HG02943 (cell line): ENCODE results near the gene ZNF618.

ENCODE experiments used
- ATAC-seq: cut with Tn5 transposase; IDR thresholded peaks from one replicate; pipeline ENCODE4 v1.9.1; 2021; ENCODE audit warnings: mild to moderate bottlenecking, low read depth, moderate library complexity; ENCODE audit not compliant: unreplicated experiment

ZNF618 gene

DNA sequence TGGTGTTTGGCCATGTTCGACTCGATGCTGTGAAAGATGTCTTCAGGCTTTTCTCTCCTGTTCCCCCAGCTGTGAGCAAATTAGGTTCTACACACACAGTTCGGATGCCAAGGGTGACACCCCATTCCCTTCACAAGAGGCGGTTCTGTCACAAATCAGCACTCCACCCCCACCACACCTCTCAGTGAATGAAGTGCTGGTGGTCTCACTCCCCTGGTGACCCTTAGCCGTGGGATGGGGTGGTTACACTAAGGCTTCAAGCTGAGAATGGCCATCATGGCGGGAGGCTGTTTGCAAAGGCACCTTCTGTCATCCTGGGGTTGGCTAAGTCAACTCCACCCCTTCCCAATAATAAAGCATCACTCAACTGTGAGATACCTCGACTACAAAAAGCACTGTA lies 175.6 kb downstream of the ZNF618 start:
- no peak for ATAC-seq

DNA sequence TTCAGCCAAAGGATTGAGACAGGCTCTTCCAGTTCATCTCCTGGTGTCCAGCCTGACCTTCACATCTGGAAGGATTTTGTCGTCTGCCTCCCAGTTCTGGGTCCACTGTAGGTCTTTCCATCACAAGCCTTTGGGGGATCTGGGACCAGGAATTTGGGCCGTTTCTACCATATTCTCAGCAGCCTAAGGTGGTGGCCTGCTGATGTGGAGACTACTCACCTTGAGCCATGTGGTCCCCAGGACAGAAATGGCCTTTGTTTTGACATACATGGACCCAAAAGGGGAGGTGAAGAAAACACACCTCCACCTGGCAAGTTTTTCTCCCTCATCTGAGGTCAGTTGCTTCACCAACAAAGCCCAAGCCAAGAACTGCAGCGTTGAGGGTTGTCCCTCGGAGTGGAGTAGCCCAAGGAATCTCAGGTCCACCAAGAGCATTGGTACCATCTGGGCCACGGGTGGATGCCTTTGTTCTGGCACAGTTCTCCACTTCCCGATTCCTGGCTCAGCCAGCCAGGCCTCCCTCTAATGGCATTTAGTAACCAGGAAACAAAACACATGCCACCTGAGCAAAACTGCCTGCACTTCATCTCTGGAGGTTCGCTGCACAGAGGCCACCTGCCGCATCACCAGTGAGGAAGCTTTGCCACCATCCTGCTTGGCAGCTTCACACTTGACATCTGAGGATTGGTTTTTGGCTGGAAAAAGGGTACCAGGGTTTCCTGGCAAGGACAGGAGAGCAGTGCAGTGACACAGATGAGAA lies 177.3 kb downstream of the ZNF618 start:
- no peak for ATAC-seq

DNA sequence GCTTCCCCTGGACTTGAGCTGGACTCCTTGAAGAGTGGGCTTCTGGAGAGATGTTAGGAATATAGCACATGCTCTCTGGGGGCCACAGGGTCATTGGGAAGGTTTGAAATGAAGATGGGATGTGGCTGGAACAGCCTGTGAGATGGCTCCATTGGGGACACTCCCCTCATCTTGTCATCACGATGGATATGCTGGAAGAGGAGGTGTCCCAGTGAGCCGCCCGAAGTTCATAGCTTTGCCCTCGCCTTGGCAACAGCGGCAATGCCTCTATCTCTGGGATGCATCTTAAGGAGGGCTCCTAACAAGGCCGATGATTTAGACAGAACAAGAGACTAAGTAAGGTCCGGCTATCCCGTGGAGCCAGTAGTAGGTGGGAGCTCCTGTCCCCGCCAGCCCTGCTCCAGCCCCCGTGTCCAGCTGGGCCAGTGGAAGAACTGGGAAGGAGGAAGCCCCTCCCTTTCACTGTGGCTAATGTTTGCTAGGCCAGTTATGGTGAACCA lies 178.1 kb downstream of the ZNF618 start:
- ATAC-seq, result no peak

DNA sequence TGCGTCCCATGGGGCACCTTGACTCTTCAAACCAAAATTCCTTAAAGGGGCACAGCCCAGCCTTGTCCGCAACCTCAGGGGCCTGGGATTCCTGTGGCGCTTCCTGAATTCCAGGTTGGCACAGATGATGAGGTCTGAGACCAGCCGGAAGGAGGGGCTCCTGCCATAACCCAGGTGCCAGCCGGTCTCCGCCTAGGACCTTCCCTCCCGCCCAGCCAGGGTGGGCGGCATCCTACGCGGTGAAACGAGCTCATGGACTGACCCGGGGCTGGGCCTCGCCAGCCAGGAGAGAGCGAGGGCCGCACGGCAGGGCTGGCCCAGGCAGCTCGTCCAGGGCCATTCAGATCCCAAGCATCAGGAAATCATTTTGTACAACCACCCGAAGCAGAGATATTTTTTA lies 179.0 kb downstream of the ZNF618 start:
- no peak for ATAC-seq

DNA sequence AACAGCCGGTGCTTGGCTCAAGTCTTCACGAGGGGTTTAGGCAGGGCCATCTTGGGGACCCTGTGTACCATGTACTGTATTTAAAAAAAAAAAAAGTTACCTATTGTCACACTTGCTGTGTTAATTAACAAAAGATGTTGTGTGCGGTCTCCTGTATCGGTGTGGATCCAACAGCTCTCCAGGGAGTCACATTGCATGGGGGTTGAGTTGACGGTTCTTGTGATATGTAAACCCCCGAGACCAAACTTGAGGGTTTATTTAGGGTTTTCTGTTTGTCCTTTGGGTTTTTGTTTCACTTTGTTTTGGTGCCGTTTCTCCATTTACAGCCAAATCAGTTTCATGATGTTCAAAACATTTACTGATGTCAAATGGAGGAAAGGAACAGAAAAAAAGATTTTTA lies 179.8 kb downstream of the ZNF618 start:
- ATAC-seq, result no peak

DNA sequence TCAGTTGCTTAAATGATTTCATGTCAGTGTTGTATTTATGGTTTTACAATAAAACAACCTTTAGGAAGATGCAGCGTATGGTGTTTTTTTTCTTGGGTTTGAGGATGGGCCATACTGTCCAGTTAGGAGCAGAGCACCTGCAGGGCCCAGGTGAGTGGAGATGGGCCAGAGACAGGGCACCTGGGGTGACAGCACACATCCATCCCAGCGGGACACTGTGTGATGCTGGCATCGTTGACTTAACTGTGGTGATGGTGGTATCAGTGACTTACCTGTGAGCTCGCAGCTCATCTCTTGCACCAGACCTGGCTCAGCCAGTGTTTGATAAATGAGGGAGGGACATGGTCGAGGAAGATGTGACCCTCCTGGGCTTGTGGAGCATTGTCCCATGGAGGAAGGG lies 180.4 kb downstream of the ZNF618 start:
- ATAC-seq, result no peak

DNA sequence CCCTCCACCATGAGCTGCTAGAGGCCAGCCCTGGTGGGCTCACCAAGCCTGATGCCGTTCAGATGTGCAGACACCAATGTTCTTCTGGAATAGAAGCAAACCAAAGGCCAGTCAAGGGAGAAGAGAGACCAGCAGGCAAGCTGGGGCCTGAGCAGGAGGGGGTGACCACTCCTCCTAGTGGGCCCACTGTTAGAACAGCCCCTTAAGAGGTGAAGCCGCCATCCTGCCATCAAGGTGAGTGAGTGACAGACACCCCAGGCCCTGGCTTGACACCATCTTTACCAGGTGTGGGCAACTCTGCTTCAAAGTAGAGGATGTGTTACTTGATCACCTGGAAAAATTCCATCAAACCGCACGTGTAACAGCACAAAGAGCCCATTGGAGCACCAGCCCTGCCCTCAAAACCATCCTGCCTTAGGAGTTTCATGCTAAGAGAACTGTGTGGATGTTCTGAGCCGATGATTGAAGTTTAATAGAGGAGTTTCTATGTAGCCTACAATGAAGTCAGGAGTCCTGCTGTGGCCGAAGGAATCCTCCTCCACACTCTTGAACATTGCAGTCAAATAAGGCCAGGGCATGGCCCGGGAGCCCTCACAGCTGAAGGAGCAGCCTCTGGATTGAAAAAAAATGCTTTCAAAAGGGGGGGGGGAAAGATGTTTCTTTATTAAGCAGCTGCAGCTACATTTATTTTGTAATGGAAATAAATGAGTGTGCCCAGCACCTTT lies 181.2 kb downstream of the ZNF618 start:
- ATAC-seq, result no peak

DNA sequence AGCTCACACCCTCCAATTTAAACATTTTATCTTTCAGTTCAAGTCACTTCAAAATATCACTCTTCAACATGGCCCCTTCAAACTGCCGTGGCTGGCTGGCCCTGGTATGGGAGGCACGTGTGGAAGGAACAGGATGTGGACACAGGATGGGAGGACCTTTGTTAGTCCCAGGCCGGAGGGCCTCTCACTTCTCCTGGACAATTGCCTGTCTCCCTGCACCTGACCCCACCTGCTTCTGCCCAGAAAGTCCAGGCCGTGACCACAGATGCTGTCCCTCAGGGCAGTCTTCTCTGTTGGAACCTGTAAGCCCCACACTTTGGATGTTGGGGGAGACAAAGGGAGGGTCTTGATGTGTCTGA lies 182.6 kb downstream of the ZNF618 start:
- ATAC-seq, result no peak

DNA sequence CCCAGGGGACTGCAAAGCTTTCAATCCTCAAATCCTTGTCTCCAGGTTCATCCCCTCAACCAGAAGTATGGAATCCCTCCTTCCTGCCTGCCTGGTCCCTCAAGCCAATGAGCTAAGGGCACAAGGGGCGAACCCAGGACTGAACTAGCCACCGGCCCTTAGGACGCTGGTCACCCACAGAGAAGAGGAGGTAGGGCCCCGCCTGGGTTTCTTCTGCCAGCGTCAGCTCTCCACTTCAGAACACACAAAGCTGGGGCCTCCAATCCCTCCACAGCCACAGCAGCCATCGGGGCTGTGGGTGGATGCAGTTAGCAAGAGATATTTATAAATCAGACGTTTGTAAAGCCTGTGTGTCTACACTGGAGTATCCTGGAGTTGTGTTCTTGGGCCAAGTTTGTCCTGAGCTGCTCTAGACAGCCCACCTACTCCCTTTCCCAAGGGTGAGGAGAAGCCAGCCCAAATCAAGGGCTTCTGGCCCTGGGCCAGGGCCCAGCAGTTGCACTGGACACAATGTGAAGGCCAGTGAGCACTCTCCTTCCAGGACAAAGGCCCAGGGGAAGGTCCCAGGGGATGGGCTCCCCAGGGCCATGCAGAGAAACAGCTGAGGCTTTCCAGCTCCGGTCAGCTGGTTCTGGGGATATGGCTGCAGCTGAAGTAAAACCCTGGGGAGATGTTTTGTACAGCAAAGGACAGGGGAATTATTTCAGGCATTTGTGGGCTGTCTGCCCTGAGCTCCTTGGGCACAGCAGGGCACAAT lies 183.1 kb downstream of the ZNF618 start:
- ATAC-seq, result no peak

DNA sequence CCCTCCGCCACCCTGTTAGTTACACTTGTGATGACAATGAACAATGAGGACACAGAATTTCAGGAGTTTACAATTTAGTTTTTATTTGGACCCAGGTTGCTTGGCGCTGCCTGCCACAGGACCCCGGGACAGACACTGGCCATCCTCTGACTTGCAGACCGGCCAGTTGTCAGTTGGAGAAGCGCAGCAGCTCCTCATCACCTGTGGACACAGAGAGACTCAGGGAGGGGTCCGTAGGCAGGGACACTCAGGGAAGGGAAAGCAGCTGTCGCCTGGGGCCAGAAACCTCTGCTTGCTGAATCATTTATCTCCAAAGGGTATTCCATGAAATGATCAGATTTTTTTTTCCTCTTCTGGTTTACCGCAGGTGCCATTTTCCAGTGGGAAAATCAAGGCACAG lies 184.0 kb downstream of the ZNF618 start:
- ATAC-seq, result no peak

DNA sequence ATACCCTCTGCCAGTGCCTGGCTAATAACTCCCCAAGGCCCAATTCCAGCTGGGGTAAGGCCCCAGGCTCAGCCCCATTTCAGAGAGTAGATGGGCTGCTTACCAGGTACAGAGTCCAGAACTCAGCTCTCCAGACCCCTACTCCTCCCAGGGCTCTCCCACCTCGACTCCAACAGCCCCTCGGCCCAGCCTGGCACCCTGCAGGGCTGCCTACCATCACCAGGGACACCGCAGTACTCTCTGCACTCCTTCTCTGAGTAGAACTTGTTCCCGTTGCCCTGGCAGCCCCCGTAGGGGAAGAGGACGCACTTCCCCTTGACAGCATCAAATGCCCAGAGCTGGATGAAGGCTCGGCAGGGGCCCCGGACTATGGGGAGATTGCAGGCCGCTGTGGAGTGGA lies 184.6 kb downstream of the ZNF618 start:
- no peak for ATAC-seq

DNA sequence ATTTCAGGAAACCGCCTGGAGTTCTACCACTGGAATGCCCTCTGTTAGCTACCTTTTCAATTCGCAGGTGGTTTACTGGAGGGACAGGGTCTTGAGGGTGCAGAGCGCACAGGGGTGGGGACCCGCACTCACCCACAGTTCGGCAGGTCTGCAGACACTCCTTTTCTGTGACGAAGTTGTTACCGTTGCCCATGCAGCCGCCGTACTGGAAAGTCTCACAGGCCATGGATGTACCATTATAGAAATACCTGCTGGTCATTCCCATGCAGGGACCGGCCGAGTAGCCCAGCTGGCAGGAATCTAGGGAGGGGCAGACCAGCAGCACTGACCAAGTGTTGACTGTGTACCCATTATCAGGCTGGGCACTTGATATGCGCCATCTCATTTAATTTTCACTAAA lies 185.2 kb downstream of the ZNF618 start:
- ATAC-seq, result no peak

DNA sequence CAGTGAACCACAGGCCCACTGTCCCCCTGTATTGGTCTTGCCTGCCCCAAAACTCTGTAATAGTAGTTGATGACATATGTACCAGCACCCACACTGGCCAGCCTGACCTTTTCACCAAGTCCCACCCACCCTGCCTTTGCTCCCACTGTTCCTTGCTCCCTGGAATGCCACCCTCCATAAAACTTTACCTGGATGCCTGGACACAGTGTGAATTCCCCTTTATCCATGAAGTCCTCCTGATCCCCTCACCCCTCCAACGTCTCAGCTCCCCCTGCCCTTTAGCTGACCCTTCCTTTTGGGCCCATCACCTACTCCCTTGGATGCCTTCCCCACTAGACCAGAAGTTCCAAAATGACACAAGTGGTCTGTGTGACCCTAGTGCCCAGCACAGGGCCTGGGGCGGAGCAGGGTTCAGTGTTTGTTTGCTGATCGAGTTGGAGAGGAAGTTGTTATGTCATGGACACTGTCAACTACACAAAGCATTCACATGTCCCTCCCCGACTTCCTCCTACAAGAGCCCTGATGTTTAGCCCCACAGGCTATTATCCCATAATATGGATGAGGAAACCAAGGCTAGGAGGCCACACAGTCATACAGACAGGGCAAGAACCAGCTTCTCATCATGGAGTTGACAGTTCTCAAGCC lies 185.8 kb downstream of the ZNF618 start:
- ATAC-seq, result no peak

DNA sequence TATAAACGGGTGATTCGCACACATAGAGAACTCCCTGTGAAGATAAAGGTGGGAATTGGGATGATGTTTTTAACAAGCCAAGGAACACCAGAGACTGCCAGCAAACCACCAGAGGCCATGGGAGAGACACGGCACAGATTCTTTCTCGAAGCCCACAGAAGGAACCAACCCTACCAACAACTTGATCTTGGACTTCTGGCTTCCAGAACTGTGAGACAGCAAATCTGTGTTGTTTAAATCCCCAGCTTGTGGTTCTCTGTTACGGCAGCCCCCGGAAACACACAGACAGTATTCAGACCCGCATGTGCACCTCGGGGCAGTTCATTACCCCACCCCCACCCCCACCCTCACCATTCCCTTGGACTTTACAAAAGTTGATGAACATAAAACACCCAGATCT lies 189.2 kb downstream of the ZNF618 start:
- ATAC-seq, result no peak

DNA sequence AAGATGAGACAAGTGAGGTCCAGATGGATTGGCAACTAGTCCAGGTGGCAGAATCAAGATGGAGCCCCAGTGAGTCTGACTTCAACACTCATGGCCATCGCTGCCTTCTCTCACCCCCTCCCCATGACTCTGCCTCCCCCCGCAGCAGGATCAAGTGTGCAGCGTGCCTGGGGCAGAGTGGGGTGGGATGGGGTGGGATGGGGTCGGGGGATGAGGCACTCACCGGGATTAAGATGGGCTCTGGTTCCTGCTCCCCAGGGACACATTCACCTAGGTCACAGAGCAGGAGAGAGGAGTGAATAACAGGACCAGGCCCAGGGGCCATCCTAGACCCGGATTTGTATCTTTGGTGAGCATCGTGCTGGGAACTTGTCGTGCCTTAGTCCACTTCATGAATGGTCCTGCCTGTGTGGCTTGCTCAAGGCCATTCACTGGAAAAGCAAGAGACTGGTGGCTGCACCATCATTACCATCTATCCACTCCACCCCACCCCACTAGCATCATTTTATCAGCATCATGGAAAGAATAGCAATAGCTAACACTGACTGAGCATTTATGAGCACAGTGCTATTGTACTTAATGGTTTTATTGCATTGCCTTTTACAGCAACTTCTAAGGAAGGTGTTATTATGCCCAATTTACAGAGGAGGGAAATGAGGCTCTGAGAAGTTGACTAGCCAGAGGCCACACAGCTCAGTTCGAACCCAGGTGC lies 193.5 kb downstream of the ZNF618 start:
- no peak for ATAC-seq

DNA sequence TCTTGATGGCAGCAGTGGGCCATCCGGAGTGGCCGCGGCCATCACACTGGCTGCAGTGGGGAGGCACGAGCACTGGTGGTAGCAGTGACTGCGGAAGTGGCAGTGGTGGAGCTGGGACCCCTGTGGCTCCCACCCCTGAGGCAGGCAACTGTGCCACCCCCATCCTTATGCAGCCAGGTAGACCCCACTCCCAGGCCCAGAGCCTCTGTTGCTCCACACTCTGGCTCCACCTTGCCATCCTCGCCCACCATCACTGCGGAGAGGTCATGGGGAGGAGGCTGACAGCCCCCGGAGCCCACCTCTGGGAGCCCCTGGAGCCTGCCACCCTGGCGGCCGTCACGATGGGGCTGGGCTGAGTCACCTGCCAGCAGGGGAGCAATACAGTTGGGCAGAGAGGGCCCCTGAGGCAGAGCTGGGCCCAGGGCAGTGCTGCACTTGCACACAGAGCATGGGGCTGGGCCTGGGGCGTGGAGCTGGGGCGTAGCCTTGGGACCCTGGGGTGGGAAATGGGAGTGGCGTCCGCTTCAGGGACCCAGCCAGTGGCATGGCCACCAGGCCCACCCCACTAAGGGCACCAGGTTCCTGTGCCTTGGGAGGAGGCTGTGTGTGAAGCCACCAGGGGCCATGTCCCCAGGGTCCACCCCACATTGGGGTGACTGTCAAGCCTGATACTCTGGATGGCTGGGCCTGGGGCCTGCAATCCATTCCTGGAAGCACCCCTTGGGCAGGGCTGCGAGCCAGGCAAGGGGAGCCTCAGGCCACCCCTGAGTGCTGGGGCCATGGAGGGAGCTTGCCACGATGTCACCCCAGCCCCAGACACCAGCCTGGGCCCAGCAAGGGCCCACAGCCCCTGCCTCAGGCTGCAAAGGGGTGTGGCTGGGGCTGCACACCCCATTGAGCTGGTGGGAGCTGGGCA lies 194.3 kb downstream of the ZNF618 start:
- no peak for ATAC-seq

DNA sequence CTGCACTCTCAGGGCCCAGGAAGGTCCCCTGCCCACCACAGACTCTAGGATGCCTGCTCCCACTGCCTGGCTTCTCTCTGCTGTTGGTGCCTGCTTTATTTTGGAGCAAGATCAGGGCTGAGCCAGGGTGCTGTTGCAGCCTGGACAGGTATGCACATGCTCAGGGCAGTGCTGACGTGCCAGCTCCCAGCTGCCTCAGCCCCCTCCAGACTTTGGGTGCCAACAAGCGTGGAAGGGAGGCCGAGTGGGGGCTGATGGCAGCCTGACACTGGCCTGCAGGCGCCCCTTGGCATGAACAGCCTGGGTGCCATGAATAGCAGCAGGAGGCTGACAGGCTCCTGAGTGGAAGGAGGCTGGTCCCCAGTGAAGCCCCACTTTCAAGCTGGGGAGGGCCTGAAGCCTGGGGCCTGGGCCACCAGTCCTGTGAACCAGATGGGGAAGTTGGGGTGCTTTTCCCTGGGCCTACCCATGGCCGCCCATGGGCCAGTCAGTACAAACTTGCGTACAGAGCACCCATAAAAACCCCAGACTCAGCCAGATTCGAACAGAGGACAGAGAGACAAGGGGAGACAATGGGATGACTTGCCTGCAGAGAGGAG lies 195.2 kb downstream of the ZNF618 start:
- no peak for ATAC-seq

DNA sequence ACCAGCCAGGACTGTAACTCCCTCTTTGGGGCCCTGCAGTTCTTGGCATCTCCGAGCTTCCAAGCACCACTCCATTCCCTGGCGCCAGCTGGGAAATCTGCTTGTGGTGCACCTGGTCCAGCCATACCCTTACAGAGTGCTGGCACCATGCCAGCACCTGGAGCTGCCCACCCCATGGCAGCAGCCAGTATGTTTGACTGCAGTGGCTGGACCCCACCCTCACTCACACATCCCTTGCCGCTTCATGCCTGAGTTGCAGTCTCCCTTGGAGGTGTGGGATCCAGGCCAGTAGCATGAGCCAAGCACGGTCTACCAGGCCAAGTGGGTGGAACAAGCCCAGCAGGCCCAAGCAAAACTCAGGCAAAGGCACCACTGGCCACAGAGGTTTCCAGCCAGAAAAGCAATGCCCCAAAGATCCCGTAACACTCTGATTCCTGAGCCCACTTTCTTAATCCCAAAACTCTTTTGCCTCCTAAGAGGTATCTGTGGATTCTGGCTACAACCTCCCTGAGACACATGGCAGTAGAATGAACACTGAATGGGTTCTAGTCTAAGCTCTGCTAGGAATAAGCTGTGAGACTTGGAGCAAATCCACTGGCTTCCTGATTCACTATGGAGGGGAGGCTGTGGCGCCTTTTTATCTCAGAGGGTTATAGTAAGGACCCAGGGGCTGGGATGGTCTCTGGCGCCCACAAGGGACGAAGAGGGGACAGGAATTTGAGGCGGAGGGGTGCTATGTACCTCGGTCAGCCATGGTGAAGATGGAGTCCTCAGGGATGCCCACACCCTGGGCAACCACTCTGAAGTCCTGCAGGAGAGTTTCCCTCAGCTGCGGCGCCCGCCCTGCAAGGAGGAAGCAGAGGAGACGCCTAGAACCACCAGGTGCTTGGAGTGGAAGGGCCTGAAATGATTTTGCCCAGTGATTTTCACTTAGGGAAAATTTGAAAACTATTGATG lies 196.4 kb downstream of the ZNF618 start:
- ATAC-seq, result no peak
